ENCODE results near the gene TM9SF4. TPM values are rescaled to one million over a fixed set of nuclear protein-coding genes. Genes with fewer than 3 reads are reported as not detected.

TM9SF4 gene
- total RNA-seq, 4 donors from 2014 or later: 17.2 to 24.8 (median 22.1) TPM

- TF ChIP-seq CTCF (IDR thresholded peaks at IDR 0.05; ENCODE audit: low read depth): no peak
Measured at GRCh38 chr20:32167552-32167951, 58.0 kb downstream of the TM9SF4 start.

GRCh38 chr20:32168184-32168910 lies 58.8 kb downstream of the TM9SF4 start:
- TF ChIP-seq CTCF (IDR thresholded peaks at IDR 0.05; ENCODE audit: low read depth): no peak

GRCh38 chr20:32179515-32179914 lies 70.0 kb downstream of the TM9SF4 start:
- TF ChIP-seq CTCF (IDR thresholded peaks at IDR 0.05; ENCODE audit: low read depth): no peak

- TF ChIP-seq CTCF (IDR thresholded peaks at IDR 0.05; ENCODE audit: low read depth): no peak
Measured at GRCh38 chr20:32179934-32180333, 70.4 kb downstream of the TM9SF4 start.

- no peak for TF ChIP-seq CTCF (IDR thresholded peaks at IDR 0.05; ENCODE audit: low read depth)
Measured at GRCh38 chr20:32181606-32182005, 72.1 kb downstream of the TM9SF4 start.

GRCh38 chr20:32183947-32184635 lies 74.6 kb downstream of the TM9SF4 start:
- TF ChIP-seq CTCF (IDR thresholded peaks at IDR 0.05; ENCODE audit: low read depth): no peak

- TF ChIP-seq CTCF (IDR thresholded peaks at IDR 0.05; ENCODE audit: low read depth): no peak
Measured at GRCh38 chr20:32184961-32185603, 75.6 kb downstream of the TM9SF4 start.

Data from subcutaneous adipose tissue (tissue), 4 donors.